ENCODE measurements around the gene KIF3B. TPM values are rescaled to one million over a fixed set of nuclear protein-coding genes. Genes with fewer than 3 reads are reported as not detected.

KIF3B gene
- total and polyA plus RNA-seq, 2 of the 13 experiments (the other 11 are each of a cell fraction or from before 2014, with no cell fraction given) = 23.6 to 28.8 TPM

DNA sequence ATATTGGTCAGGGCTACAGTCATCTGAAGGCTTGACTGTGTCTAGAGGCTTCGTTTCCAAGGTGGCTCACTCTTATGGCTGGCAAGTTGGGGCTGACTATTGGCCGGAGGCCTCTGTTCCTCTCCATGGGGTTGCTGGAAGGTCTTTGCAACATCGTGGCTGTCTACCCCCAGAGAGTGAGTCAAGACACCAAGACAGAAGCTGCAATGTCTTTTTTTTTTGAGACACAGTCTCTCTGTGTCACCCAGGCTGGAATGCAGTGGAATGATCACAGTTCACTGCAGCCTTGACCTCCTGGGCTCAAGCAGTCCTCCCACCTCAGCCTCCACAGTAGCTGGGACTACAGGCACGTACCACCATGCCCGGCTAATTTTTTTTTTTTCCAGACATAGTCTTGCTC is 29.4 kb upstream of the KIF3B start (continued):
- TF ChIP-seq ZNF770 (CRISPR knock-in tag; IDR thresholded peaks at IDR 0.05) (peak; percentile 99), ARID5B (CRISPR knock-in tag; IDR thresholded peaks at IDR 0.05) (0 out of 2 replicates have a peak, but pooled peaks have one; percentile 28), NR2F6 (IDR thresholded peaks at IDR 0.05) (peak; percentile 36; the same call in 1 of the 2 replicates), NR2F6 (CRISPR knock-in tag; IDR thresholded peaks at IDR 0.05) (peak; percentile 41; the same call in 1 of the 2 replicates), CC2D1A (CRISPR knock-in tag; IDR thresholded peaks at IDR 0.05) (no peak), MIXL1 (CRISPR knock-in tag; IDR thresholded peaks at IDR 0.05) (0 out of 2 replicates have a peak, but pooled peaks have one; percentile 13)
- TF ChIP-seq, protein P1, sequence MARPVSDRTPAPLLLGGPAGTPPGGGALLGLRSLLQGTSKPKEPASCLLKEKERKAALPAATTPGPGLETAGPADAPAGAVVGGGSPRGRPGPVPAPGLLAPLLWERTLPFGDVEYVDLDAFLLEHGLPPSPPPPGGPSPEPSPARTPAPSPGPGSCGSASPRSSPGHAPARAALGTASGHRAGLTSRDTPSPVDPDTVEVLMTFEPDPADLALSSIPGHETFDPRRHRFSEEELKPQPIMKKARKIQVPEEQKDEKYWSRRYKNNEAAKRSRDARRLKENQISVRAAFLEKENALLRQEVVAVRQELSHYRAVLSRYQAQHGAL (CRISPR knock-in tag; IDR thresholded peaks at IDR 0.05; ENCODE audit: not compliant biosample characterization) = no peak
